Measurements from ENCODE around the gene VPS26A.
"Not testable (repeated sequence)": the region's sequence is repeated elsewhere in the genome, so short reads cannot be mapped to it uniquely, and the experiment has no call there.

Gene VPS26A

DNA sequence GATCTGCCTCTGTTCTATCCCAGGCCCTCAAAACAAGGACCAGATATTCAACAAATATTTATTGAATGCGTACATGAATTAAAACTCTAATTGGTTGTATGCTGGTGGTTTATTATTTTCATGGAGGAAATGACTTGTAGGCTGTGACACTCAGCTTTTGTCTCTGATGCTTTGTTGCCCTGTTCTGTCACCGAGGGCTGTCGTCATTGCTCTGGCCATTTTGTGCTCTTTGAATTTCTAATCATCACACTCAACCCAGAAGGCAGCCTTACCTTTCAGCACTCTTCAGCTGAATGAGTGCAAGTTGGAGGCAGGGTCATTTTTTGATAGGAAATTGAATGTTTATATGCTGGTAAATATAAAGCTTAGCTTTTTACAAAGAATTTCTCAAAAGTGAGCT lies 21.5 kb upstream of the VPS26A start:
- DNase-seq, result no peak

DNA sequence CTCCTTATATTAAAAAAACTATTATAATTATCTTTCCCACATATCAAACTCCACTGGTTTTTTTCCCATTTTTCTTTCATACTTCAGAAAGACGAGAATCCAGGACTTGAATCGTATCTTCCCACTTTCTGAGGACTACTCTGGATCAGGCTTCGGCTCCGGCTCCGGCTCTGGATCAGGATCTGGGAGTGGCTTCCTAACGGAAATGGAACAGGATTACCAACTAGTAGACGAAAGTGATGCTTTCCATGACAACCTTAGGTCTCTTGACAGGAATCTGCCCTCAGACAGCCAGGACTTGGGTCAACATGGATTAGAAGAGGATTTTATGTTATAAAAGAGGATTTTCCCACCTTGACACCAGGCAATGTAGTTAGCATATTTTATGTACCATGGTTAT lies 20.2 kb upstream of the VPS26A start:
- no peak for DNase-seq

DNA sequence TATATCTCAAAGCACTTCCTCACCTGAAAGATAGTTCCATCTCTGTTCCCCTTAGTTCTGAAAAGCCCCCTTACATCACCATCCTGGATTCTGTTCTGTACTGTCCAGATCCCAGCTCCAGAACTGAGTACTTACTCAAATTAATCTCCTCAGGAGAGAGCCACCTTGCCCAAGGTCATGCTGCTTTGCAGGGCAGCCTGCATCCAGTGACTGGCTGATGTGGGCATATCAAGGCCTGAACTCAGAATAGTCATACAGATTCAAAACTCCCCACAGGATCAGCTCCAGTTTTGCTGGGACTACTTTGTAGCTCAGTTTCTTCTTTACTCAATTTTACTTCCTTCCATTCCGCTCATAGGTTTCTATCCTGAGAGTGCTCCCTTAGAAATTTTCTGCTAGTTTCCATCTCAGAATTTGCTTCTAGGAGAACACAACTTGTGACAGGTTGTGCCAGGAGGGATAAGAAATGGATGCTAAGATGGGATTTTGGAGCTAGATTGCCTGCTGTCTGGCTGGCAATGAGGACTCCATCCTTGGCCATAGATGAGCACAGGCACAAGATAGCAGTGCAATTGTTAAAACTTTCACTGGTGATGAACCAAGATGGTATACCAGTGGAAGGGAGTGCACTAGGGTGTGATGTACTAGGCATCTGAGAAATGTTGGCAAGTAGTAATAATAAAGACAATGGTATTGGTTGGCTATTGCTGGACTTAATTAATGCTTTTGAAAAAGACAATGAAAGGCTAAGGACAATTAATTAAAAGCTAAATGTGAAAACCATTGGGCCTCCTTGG lies 18.8 kb upstream of the VPS26A start:
- DNase-seq, result no peak

DNA sequence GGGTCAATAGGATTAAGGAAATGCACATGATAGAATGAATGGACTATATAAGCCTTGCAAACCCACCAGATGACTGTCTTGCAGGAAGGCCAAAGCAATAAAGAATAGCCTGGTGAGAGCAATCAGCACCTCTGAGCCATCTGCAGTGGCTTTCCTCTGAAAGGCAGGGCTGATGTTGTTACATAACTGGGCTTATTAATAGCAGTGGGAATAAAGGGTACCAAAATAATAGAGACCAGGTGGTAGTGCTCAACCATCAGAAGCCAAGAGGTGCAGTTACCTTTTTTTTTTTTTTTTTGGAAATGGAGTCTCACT lies 16.8 kb upstream of the VPS26A start:
- no peak for DNase-seq

DNA sequence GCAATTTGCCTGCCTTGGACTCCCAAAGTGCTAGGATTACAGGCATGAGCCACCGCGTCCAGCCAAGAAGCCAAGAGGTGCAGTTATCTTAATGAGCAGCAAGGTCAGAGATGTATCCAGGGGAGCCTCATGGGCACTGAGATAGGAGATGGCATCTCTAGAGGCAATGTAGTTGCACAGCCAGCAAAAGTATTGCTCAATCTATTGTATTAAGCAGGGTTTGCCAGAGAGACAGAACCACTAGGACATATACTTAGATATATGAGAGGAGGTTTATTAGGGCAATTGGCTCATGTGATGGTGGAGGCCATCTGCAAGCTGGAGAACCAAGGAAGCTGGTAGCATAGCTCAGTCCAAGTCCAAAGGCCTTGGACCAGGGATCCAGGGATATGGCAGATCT lies 16.3 kb upstream of the VPS26A start:
- DNase-seq, result no peak

DNA sequence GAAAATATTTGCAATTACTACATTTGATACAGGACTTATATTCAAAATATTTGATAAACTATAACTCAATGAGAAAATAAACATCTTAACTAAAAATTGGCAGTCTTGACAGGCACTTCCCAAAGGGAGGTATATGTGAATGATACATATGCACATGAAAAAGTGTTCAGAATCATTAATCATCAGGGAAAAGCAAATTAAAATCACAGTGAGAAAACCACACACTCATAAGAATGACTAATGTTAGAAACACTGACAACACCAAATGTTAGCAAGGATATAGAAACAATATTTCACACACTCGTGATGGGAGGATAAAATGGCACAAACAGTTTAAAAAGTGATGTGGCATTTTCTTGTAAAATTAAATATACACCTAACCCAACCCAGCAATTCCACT lies 4.1 kb upstream of the VPS26A start:
- DNase-seq, result no peak

DNA sequence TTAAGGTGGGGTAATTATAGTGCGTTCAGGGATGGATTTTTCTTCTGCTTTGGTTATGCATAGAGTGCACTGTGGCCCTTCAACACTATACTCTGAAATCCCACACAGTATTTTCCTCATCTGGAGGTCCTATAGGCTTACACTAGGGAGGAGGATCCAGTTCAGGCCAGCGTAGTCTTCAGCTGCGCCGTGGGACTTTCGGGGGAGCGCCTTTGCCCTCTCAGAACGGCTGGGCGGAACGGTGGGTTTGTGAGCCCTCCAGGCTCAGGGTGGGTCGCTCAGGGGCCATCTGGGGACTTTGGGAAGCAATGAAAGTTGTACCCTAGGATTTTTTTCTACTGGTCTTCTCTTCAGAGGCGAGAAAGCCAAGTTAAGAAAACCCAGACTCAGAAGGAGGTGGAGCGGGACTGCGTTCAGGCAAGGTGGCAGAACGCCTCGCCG lies 652 bp upstream of the VPS26A start:
- DNase-seq, result peak in 2 of 56 donors; percentile 27 to 55

DNA sequence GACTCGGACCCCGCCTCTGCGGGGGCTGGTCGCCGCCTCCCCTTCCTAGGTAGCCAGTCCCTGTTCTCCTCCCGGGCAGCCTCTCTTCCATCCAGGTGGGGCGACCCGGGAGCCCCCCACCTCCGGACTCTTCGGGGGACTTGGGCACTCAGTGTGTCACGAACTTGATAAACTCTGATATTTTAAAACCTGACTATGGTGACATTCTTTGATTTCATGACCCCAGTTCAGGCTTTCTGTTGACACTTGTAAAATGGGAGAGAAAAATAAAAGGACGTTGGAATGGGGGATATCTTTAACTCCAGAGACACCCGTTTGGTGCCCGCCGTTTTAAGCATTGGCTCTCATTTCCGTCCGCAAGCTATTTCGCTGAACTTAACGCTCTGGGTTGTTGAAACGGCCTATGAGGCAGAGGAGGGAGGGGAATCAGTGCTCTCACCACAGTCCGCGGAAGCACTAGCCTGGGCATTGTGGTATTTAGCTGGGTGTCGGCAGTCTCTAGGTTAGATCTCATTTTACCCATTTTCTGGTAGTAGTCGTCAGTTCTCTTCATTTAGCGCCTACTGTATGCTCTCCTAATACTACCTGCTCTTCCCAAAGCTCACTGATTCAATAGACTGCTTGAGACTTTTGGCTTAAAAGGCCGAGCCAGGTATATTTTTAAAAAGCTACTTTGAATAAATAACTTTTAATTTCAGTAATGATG lies 738 bp downstream of the VPS26A start:
- DNase-seq, result peak in 18 of 56 donors; percentile 0 to 37 (median 15)

DNA sequence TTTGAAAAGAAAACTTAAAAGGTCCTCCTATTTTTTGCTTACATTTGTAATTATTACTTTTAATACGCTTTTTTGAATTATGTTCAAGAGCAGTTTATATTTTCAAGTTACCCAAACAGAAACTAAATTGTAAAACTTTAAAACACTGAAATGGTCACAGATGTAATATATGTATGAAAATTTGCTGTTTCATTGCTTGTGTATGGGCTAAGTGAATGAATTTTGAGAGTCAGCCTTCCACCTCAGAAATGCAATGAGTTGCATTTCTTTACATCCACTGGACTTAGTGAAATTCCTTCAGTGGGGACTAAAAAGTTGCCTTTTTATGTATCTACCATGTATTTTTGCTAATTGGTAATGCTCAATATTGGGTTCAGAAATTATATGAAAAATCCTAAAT lies 1.6 kb downstream of the VPS26A start:
- no peak for DNase-seq

DNA sequence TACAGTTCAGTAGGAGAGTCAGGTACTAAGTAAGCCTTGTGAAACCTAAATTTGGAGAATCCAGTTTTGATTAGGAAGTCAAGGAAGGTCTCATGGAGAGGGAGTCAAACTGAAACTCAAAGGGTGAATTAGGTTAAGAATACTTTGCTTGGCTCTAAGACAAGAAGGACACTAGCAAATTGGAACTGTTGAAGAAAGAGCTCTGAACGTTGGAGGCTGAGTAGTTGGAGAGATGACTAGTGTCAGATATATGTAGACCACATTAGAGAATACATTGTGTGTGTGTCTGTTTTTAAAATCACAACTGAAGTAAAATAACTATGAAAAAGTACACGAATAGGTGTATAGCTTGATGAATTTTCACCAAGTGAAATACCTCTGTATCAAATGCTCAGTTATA lies 6.3 kb downstream of the VPS26A start:
- DNase-seq, result no peak

DNA sequence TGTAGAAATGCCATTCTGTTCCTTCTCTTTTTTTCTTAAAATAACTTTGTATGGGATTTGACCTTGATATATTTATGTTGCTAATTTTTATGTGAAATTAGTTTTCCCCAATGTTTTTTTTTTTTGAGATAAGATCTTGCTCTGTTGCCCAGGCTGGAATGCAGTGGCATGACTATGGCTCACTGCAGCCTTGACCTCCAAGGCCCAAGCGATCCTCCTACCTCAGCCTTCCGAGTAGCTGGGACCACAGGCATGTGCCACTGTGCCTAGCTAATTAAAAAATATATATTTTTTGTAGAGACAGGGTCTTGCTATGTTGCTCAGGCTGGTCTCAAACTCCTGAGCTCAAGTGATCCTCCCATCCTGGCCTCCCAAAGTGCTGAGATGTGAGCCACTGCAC lies 16.0 kb downstream of the VPS26A start:
- DNase-seq, result no peak

DNA sequence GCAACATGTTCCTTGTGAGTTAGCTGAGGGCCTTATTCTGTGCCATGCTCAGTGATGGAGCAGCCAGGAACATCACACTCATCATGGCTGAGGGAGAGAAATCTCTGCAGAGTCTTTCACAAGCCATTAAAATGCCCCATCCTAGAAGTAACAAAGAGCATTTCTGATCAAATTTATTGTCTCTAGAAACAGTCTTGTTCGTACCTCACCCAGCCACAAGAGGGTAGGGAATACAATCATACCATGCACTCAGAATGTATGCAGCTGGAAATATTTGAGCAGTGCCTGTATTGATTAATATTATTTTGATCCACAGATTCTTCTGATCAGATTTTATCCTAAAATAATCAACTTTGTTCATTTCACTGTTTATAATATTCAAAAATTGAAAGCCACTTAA lies 17.3 kb downstream of the VPS26A start:
- DNase-seq, result no peak

DNA sequence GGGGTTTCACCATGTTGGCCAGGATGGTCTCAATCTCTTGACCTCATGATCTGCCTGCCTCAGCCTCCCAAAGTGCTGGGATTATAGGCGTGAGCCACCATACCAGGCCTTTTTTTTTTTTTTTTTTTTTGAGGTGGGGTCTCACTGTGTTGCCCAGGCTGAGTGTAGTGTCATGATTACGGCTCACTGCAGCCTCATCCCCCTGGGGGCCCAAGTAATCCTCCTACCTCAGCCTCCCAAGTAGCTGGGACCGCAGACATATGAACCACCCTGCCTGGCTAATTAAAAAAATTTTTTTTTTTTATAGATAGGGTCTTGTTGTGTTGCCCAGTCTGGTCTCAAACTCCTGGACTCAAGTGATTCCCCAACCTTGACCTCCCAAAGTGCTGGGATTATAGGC lies 18.1 kb downstream of the VPS26A start:
- not testable (repeated sequence) for DNase-seq

DNA sequence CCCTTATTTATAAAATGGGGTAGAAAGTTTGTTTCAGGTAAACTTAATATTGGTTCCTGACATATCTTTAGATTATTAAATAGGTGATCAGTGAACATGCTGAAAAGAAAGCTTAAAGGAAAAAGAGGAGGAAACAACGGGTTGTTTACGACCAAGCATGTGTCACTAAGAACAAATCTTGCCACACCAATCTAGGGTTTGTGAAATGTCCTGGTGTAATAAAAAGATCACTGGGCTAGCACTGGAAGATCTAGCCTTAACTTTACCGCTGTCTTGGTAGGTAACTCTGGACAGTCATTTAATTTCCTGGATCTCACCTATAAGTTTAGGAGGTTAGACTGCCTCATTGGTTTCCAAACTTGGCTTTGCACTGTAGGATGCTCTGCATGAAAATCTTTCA lies 19.0 kb downstream of the VPS26A start:
- no peak for DNase-seq

DNA sequence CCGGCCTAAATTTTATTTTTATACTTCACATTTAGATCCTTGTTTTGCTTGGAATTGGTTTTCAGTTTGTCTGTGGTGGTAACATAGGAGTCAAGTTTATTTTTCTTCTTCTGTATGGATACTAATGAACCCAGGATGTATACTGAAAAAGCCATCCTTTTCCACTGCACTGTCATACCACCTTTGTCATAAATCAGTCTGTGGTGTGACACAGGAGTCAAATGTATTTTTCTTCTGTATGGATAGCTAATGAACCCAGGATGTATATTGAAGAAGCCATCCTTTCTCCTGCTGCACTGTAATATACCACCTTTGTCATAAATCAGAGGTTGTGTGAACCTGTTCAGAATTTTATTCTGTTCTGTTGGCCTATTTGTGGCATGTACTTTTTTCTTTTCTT lies 21.4 kb downstream of the VPS26A start:
- no peak for DNase-seq

DNA sequence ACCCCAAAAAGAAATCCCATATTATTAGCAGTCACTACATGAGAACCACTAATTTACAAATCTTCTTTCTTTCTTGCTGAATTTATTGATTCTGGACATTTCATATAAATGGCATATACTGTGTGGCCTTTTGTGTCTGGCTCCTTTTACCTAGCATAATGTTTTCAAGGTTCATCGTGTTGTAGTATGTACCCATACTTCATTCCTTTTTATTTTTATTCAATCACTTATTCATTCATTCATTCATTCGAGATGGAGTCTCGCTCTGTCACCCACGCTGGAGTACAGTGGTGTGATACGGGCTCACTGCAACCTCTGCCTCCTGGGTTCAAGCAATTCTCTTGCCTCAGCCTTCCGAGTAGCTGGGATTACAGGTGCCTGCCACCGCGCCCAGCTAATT lies 21.9 kb downstream of the VPS26A start:
- no peak for DNase-seq

DNA sequence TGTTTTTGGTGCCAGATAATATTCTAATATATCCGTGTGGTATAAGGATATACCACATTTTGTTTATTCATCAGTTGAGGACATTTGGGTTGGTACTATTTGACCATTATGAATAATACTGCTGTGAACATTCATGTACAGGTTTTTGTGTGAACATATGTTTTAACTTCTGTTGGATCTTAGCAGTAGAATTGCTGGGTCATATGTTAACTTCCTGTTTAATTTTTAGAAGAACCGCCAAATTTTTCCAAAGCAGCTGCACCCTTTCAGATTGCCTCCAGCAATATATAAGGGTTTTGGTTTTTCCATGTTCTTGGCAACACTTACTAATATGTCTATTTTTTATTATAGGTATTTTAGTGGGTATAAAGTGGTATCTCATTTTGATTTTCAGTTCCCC lies 22.8 kb downstream of the VPS26A start:
- no peak for DNase-seq

DNA sequence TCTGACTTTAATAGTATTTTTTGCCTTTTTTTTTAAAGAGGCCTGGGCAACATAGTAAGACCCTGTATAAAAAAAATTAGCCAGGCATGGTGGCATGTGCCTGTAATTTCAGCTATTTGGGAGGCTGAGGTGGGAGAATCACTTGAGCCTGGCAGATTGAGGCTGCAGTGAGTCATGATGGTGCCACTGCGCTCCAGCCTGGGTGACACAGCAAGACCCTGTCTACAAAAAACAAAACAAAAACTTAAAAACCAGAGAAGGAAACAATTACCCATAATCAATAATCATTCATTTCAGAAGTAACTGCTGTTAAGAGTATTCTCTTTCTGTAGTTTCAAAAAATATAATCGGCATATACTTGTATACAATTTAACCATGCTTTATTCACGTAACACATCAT lies 28.0 kb downstream of the VPS26A start:
- no peak for DNase-seq

DNA sequence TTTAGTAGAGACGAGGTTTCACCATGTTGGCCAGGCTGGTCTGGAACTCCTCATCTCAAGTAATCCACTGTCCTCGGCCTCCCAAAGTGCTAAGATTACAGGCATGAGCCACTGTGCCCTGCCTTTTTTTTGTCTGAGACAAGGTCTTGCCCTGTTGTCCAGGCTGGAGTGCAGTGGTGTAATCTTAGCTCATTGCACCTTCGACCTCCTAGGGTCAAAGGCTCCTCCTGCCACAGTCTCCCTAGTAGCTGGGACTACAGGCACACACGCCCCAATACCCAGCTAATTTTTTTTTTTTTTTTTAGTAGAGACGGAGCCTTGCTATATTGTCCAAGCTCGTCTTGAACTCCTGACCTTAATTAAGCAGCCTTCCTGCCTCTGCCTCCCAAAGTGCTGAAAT lies 29.2 kb downstream of the VPS26A start:
- DNase-seq, result no peak

DNA sequence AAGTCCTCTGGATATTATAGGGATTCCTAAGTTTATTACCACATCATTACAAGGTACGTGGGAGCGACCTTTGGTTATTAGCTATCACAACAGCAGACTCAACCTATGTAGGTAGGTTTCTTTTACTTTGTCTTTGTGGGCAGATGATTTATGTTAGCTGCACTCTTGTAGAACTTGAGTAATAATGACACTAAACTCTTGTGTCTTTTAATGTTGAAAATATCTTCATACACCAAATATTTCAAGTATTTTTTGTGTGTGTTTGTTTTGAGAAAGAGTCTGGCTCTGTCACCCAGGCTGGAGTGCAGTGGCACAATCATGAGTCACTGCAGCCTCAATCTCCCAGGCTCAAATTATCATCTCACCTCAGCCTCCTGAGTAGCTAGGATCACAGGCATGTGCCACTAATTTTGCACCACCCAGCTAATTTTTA lies 36.8 kb downstream of the VPS26A start:
- no peak for DNase-seq

DNA sequence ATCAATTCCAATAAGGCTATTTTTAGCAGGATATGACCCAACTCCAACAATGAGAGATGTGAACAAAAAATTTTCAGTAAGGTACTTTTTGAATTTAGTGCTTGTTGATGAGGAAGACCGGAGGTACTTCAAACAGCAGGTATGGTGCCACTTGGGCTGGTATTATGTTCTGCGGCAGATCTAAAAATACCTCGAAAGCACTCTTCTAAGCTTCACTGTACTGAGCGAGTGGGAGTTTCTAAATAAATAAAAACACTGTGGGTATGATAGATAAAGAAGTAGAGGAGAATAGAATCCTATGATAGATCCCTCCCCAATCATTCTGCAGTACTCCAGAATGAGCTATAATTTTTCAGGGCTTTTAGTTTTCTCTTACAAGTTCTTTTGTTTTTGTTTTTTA lies 44.5 kb downstream of the VPS26A start:
- DNase-seq, result no peak

DNA sequence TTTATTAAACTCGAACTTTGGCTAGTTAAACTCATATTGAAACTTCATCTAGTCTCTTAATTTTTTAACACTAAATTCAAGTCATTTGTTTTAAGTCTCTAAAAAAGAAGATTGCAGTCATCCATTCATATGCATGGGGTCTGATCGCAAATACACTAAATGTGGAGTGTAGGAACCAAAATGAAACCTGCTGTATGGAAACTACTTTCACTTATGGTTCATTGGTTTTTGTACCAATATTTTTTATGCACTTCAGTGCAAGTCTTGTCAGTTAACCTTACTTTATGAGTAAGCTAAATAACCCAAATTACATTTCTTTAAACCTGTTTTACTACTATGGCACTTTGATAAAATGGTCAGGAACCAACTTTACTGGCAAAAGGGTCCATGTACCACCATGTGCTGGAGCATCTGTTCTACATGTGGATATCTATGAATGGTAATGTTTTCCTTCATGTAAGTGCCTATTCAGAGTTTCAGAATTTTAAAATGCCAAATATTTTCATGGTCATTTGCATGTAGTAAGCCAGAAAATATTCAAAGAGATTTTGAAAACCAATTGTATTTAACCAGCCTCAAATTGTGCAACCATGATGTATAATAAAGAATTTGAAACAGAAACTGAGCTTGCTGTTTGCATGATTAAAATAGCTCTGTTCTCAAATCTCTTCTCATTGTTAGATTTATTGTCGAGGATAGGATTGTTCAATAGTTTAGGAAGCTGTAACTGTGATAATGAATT lies 48.4 kb downstream of the VPS26A start:
- DNase-seq, result no peak

DNA sequence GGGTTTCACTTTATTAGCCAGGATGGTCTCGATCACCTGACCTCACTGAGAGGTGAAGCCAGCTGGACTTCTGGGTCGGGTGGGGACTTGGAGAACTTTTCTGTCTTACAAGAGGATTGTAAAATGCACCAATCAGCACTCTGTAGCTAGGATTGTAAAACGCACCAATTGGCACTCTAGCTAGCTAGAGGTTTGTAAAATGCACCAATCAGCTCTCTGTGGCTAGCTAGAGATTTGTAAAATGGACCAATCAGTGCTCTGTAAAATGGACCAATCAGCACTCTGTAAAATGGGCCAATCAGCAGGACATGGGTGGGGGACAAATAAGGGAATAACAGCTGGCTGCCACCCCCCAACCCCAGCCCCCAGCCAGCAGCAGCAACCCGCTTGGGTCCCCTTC lies 51.3 kb downstream of the VPS26A start:
- not testable (repeated sequence) for DNase-seq

Data from amygdala (tissue), 56 donors.